Neural crest cell (in vitro differentiated cells): Measurements from ENCODE around the gene LMAN2. TPM values are rescaled to one million over a fixed set of nuclear protein-coding genes. Genes with fewer than 3 reads are reported as not detected.

ENCODE experiments used
- DNase-seq: peaks from one replicate; pipeline ENCODE4 v3.0.0; 2021; ENCODE audit warnings: low read depth, mixed read lengths, low spot score
- H3K27ac Mint-ChIP-seq: one replicate; pipeline ENCODE4 v1.8.0; 2021; ENCODE audit warnings: mild to moderate bottlenecking, mixed read lengths; ENCODE audit not compliant: unreplicated experiment
- H3K27me3 Mint-ChIP-seq: 2 replicates; pipeline ENCODE4 v1.8.0; 2021; ENCODE audit warnings: low read depth, mild to moderate bottlenecking, mixed read lengths
- H3K36me3 Mint-ChIP-seq: 2 replicates; pipeline ENCODE4 v1.8.0; 2021; ENCODE audit warnings: low read depth, mild to moderate bottlenecking, mixed read lengths
- H3K4me1 Mint-ChIP-seq: 2 replicates; pipeline ENCODE4 v1.8.0; 2021; ENCODE audit warnings: mixed read lengths
- H3K4me3 Mint-ChIP-seq: one replicate; pipeline ENCODE4 v1.8.0; 2021; ENCODE audit warnings: mild to moderate bottlenecking, mixed read lengths
- H3K9me3 Mint-ChIP-seq: 2 replicates; pipeline ENCODE4 v1.8.0; 2021; ENCODE audit warnings: mixed read lengths
- CTCF ChIP-seq: fragments of 200-600 bp; sonication (generic); conservative IDR thresholded peaks from 2 replicates; pipeline ENCODE4 v1.5.0; 2021; ENCODE audit warnings: antibody characterized with exemption, mild to moderate bottlenecking
- total RNA-seq: library from RNA; stranded (reverse); gene quantifications from 2 replicates; pipeline ENCODE4 v1.2.1, GENCODE V29; 2021

Gene LMAN2
- total RNA-seq, 1 donor from 2014 or later: 80.5 TPM

- H3K4me1 Mint-ChIP-seq: peaks cover 14% of the 10 kb centered on the region
- no peak for TF ChIP-seq CTCF
- no peak within 1 kb of the TSS for H3K27ac Mint-ChIP-seq
- no peak for DNase-seq
- H3K27me3 Mint-ChIP-seq: peaks cover 6% of the 10 kb centered on the region
- H3K4me3 Mint-ChIP-seq: no peak within 1 kb of the TSS
- no peaks in the 10 kb centered on the region for H3K36me3 Mint-ChIP-seq
- no peaks in the 10 kb centered on the region for H3K9me3 Mint-ChIP-seq
Measured at GRCh38 chr5:177384134-177384533, 32.7 kb upstream of the LMAN2 start, which contains the start of gene SLC34A1. SLC34A1 (plus strand) TSS chr5:177384434; CDS start chr5:177385742, 1,308 bp downstream.

GRCh38 chr5:177383181-177383580, 31.7 kb upstream of the LMAN2 start:
- Mint-ChIP-seq H3K4me1 (peaks cover 5% of the 10 kb centered on the region), H3K27me3 (peaks cover 6% of the 10 kb centered on the region), H3K27ac (no peak overlapping the region), H3K36me3 (no peaks in the 10 kb centered on the region), H3K9me3 (no peaks in the 10 kb centered on the region), H3K4me3 (no peak overlapping the region)
- TF ChIP-seq CTCF: no peak
- no peak for DNase-seq

- H3K4me1 Mint-ChIP-seq: peaks cover 5% of the 10 kb centered on the region
- no peak overlapping the region for H3K27ac Mint-ChIP-seq
- no peak for DNase-seq
- H3K4me3 Mint-ChIP-seq: no peak overlapping the region
- no peak for TF ChIP-seq CTCF
- H3K36me3 Mint-ChIP-seq: no peaks in the 10 kb centered on the region
- H3K9me3 Mint-ChIP-seq: no peaks in the 10 kb centered on the region
- peaks cover 6% of the 10 kb centered on the region for H3K27me3 Mint-ChIP-seq
Measured at GRCh38 chr5:177382423-177383029, 31.1 kb upstream of the LMAN2 start.

GRCh38 chr5:177380805-177381126, 29.3 kb upstream of the LMAN2 start:
- no peak overlapping the region for H3K27ac Mint-ChIP-seq
- DNase-seq: no peak
- TF ChIP-seq CTCF: no peak
- H3K27me3 Mint-ChIP-seq: peaks cover 6% of the 10 kb centered on the region
- H3K9me3 Mint-ChIP-seq: no peaks in the 10 kb centered on the region
- peaks cover 5% of the 10 kb centered on the region for H3K4me1 Mint-ChIP-seq
- H3K4me3 Mint-ChIP-seq: no peak overlapping the region
- no peaks in the 10 kb centered on the region for H3K36me3 Mint-ChIP-seq

- H3K4me3 Mint-ChIP-seq: no peak overlapping the region
- peaks cover 6% of the 10 kb centered on the region for H3K27me3 Mint-ChIP-seq
- no peaks in the 10 kb centered on the region for H3K9me3 Mint-ChIP-seq
- H3K4me1 Mint-ChIP-seq: peaks cover 5% of the 10 kb centered on the region
- no peak for DNase-seq
- H3K27ac Mint-ChIP-seq: no peak overlapping the region
- TF ChIP-seq CTCF: no peak
- H3K36me3 Mint-ChIP-seq: no peaks in the 10 kb centered on the region
Measured at GRCh38 chr5:177378884-177379883, 27.7 kb upstream of the LMAN2 start.
